Peyer's patch (tissue), 4 donors: ENCODE measurements around the gene IL17RA.

Experiments used
- CTCF ChIP-seq, 6 experiments: fragments of 450-650 bp in 4 of 6; fragments of 200-600 bp in 2 of 6; sonication (generic) in 1 of 6; IDR thresholded peaks; one replicate each; pipeline ENCODE4 v1.5.1; 2017 to 2019; ENCODE audit warnings: antibody characterized with exemption in 6 of 6, mild to moderate bottlenecking in 3 of 6, moderate library complexity in 1 of 6
- POLR2A ChIP-seq, 2 donors: fragments of 450-650 bp; IDR thresholded peaks; one replicate each; pipeline ENCODE4 v1.5.1; 2017; ENCODE audit warnings: antibody characterized with exemption in 2 of 2, mild to moderate bottlenecking in 2 of 2, moderate library complexity in 2 of 2

GRCh38 chr22:17056058-17056457 lies 28.7 kb upstream of the IL17RA start:
- TF ChIP-seq POLR2A (IDR thresholded peaks at IDR 0.05) = no peak
- TF ChIP-seq CTCF (IDR thresholded peaks at IDR 0.05) = no peak
